HepG2 (cell line): ENCODE results near the gene KIRREL3. TPM values are rescaled to one million over a fixed set of nuclear protein-coding genes. Genes with fewer than 3 reads are reported as not detected.

ENCODE experiments used
- ATAC-seq: fragments of 200-7000 bp; cut with Tn5 transposase; 3 replicates; pipeline ENCODE4 v1.9.1; 2020; ENCODE audit warnings: mild to moderate bottlenecking, moderate library complexity
- BruUV-seq: library from RNA; stranded (reverse); fragments of 400-500 nt; replicated peaks from 2 replicates; lab custom pipeline; 2021; lab: Mats Ljungman, UMichigan
- CTCF ChIA-PET: fragments of 300-600 bp; formaldehyde crosslinking; extraction: SDS; loops from one replicate; lab custom pipeline; 2021; ENCODE audit warnings: low total read pairs, inconsistent platforms, low intra/inter-chr PET ratio; lab: Yijun Ruan, JAX
- POLR2A ChIA-PET: fragments of 350-600 bp; sonication (Branson Sonifier 250); formaldehyde crosslinking; loops from one replicate; lab custom pipeline; 2020; ENCODE audit warnings: antibody characterized with exemption, inconsistent platforms; lab: Yijun Ruan, JAX
- DNase-seq: peaks from one replicate; pipeline ENCODE4 v3.0.0-alpha.2; 2015; ENCODE audit warnings: low spot score
- FAIRE-seq: peaks from 3 replicates; lab custom pipeline; 2011; peaks lifted over from hg19 to GRCh38; lab: Jason Lieb, UNC
- H2AFZ ChIP-seq: one replicate; pipeline ENCODE4 v1.6.1; 2011; ENCODE audit warnings: low read length, inconsistent platforms
- H3K27ac ChIP-seq: fragments of 300-600 bp; 3 replicates; pipeline ENCODE4 v1.8.0; 2011; ENCODE audit warnings: mixed run types, mild to moderate bottlenecking, mixed read lengths, low read length, inconsistent platforms; ENCODE audit not compliant: insufficient read depth; ENCODE audit errors: extremely low read length
- H3K27me3 ChIP-seq, 2 experiments: fragments of 200-600 bp in 1 of 2; 2 replicates in 1 of 2; 3 replicates in 1 of 2; pipeline versions ENCODE4 v1.6.0 to v1.8.0; 2011; ENCODE audit warnings: low read length in 2 of 2, mild to moderate bottlenecking in 2 of 2, moderate library complexity in 2 of 2, inconsistent platforms in 1 of 2; ENCODE audit not compliant: insufficient read depth in 2 of 2, control insufficient read depth in 1 of 2
- H3K36me3 ChIP-seq, 2 experiments: fragments of 200-600 bp in 1 of 2; replicated peaks in 1 of 2; 2 replicates in 1 of 2; 3 replicates in 1 of 2; pipeline versions ENCODE4 v1.5.1 to v1.8.0; 2011; ENCODE audit warnings: low read length in 2 of 2, inconsistent platforms in 1 of 2; ENCODE audit not compliant: insufficient read depth in 2 of 2, control insufficient read depth in 1 of 2
- H3K4me1 ChIP-seq: 2 replicates; pipeline ENCODE4 v1.5.1; 2012; ENCODE audit warnings: low read length, inconsistent platforms; ENCODE audit not compliant: insufficient read depth
- H3K4me2 ChIP-seq: 2 replicates; pipeline ENCODE4 v1.6.0; 2011; ENCODE audit warnings: low read depth, low read length, inconsistent platforms
- H3K4me3 ChIP-seq, 3 experiments: fragments of 200-600 bp in 1 of 3; sonication (generic), shearing (Covaris generic) in 1 of 3; replicated peaks in 1 of 3; 2 replicates each; pipeline ENCODE4 v1.5.1; 2011 to 2016; ENCODE audit warnings: low read length in 3 of 3, inconsistent platforms in 2 of 3, low read depth in 2 of 3, mild to moderate bottlenecking in 2 of 3, control low read depth in 1 of 3, mixed read lengths in 1 of 3; ENCODE audit not compliant: insufficient read depth in 1 of 3
- H3K79me2 ChIP-seq: one replicate; pipeline ENCODE4 v1.6.1; 2011; ENCODE audit warnings: low read length, inconsistent platforms; ENCODE audit not compliant: insufficient read depth
- H3K9ac ChIP-seq: 2 replicates; pipeline ENCODE4 v1.6.0; 2011; ENCODE audit warnings: mild to moderate bottlenecking, low read depth, low read length, inconsistent platforms; ENCODE audit not compliant: insufficient read depth
- H3K9me3 ChIP-seq: 2 replicates; pipeline ENCODE4 v1.5.1; 2012; ENCODE audit warnings: mild to moderate bottlenecking, low read length
- H4K20me1 ChIP-seq: 2 replicates; pipeline ENCODE4 v1.6.0; 2011; ENCODE audit warnings: inconsistent platforms, mild to moderate bottlenecking, low read length, moderate library complexity; ENCODE audit not compliant: insufficient read depth
- AGO1 ChIP-seq: fragments of 200-400 bp; formaldehyde crosslinking; IDR thresholded peaks from 2 replicates; pipeline ENCODE4 v1.6.1; 2017; ENCODE audit warnings: mild to moderate bottlenecking, low read depth, low read length, moderate library complexity; ENCODE audit not compliant: poor library complexity, severe bottlenecking
- FOSL1 ChIP-seq: sonication (generic); formaldehyde crosslinking; IDR thresholded peaks from 2 replicates; pipeline ENCODE4 v1.9.0; 2021; ENCODE audit warnings: missing genetic modification reagents, borderline replicate concordance
- HES4 ChIP-seq: sonication (generic); formaldehyde crosslinking; IDR thresholded peaks from 2 replicates; pipeline ENCODE4 v1.9.0; 2021; ENCODE audit warnings: mild to moderate bottlenecking, missing genetic modification reagents, borderline replicate concordance
- NCOA1 ChIP-seq: sonication (generic); formaldehyde crosslinking; IDR thresholded peaks from 2 replicates; pipeline ENCODE4 v1.9.0; 2021; ENCODE audit warnings: missing genetic modification reagents
- SIN3B ChIP-seq: fragments of 150-350 bp; IDR thresholded peaks from 2 replicates; pipeline ENCODE4 v1.6.1; 2014; ENCODE audit warnings: low read length
- TBX2 ChIP-seq: sonication (generic); formaldehyde crosslinking; IDR thresholded peaks from 2 replicates; pipeline ENCODE4 v1.5.0; 2020; ENCODE audit warnings: missing genetic modification reagents, mild to moderate bottlenecking, borderline replicate concordance
- ZNF253 ChIP-seq: sonication (generic); formaldehyde crosslinking; IDR thresholded peaks from 2 replicates; pipeline ENCODE4 v1.8.0; 2022; ENCODE audit warnings: mild to moderate bottlenecking, missing genetic modification reagents, borderline replicate concordance
- ZSCAN9 ChIP-seq: IDR thresholded peaks from 2 replicates; pipeline ENCODE4 v1.6.1; 2016; ENCODE audit warnings: borderline replicate concordance
- WGBS: methylation state at CpG from one replicate; pipeline ENCODE4 v1.1.6; 2017; ENCODE audit warnings: low lambda C conversion rate; 5-methylcytosine and 5-hydroxymethylcytosine counted together
- in situ Hi-C: cut with HindIII; loops from 2 replicates; pipeline ENCODE4 v1.10.0; 2017; ENCODE audit warnings: low pct_unique_long_range_greater_than_20kb; ENCODE audit not compliant: extremely low pct_ligation_motif_present
- intact Hi-C: fragments of 100-400 bp; cut with micrococcal nuclease; formaldehyde crosslinking; loops from one replicate; pipeline ENCODE4 v1.10.0; 2022; ENCODE audit not compliant: unreplicated experiment
- polyA plus RNA-seq, 8 experiments: library from polyadenylated mRNA; depleted of rRNA in 3 of 8; stranded (reverse) in 7 of 8; unstranded in 1 of 8; fragments of >200 nt; fragmentation: Illumina TruSeq in 4 of 8; extraction: Trizol in 4 of 8; gene quantifications; 2 replicates each; pipeline versions ENCODE4 v1.2.1 to v1.2.3, GENCODE V29; 2011 to 2016; ENCODE audit warnings: low read depth in 4 of 8, missing spikeins in 1 of 8, mixed read lengths in 1 of 8; ENCODE audit not compliant: insufficient read depth in 1 of 8
- total RNA-seq, 5 experiments: library from RNA; depleted of rRNA; stranded (reverse); fragments of >200 nt; fragmentation: Illumina TruSeq; extraction: Trizol; gene quantifications; 2 replicates each; pipeline ENCODE4 v1.2.3, GENCODE V29; 2016; ENCODE audit warnings: low read depth in 1 of 5
- TF ChIP-seq, protein P1 (sequence below): sonication (generic); formaldehyde crosslinking; IDR thresholded peaks from 2 replicates; pipeline ENCODE4 v1.4.0; 2020; ENCODE audit warnings: missing genetic modification reagents; ENCODE audit errors: not compliant biosample characterization
- TF ChIP-seq, protein P2 (sequence below): sonication (generic); formaldehyde crosslinking; IDR thresholded peaks from 2 replicates; pipeline ENCODE4 v1.5.0; 2020; ENCODE audit warnings: missing genetic modification reagents
- TF ChIP-seq, protein P3 (sequence below): sonication (generic); formaldehyde crosslinking; IDR thresholded peaks from 2 replicates; pipeline ENCODE4 v1.4.0; 2020; ENCODE audit warnings: missing genetic modification reagents, borderline replicate concordance

Gene KIRREL3
- total and polyA plus RNA-seq, 2 of the 13 experiments (the other 11 are each of a cell fraction or from before 2014, with no cell fraction given): not detected

DNA sequence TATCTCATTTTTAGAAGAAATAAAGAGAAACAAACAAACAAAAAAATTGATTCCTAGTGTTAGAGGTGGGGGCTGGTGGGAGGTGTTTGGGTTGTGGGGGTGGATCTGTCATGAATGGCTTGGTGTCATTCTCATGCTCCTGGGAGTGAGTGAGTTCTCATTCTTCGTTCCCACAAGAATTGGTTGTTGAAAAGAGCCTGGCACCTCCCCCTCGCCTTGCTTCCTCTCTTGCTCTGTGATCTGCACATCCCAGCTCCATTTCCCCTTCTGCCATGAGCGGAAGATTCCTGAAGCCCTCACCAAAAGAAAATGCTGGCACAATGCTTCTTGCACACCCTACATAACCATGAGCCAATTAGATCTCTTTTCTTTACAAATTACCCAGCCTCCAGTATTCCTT is 367.2 kb downstream of the KIRREL3 start:
- Histone ChIP-seq H3K36me3 (no peaks in the 10 kb centered on the region), H2AFZ (no peak overlapping the region), H3K4me3 (no peak overlapping the region), H3K27ac (no peak overlapping the region), H3K4me1 (peaks cover 7% of the 10 kb centered on the region), H3K27me3 (peaks cover 0 to 6% of the 10 kb centered on the region in 2 experiments; a peak in 3 of 5 replicates), H4K20me1 (no peaks in the 10 kb centered on the region), H3K4me2 (no peak overlapping the region), H3K9me3 (no peaks in the 10 kb centered on the region), H3K9ac (no peak overlapping the region), H3K79me2 (no peaks in the 10 kb centered on the region)
- WGBS: 16% methylated on average over 3 of the region's 3 CpGs
- TF ChIP-seq NCOA1 (CRISPR knock-in tag) (no peak), ZSCAN9 (CRISPR knock-in tag) (no peak), FOSL1 (CRISPR knock-in tag) (no peak), SIN3B (no peak), AGO1 (no peak), TBX2 (CRISPR knock-in tag) (no peak), ZNF253 (CRISPR knock-in tag) (no peak), HES4 (no peak)
- TF ChIP-seq, protein P1, sequence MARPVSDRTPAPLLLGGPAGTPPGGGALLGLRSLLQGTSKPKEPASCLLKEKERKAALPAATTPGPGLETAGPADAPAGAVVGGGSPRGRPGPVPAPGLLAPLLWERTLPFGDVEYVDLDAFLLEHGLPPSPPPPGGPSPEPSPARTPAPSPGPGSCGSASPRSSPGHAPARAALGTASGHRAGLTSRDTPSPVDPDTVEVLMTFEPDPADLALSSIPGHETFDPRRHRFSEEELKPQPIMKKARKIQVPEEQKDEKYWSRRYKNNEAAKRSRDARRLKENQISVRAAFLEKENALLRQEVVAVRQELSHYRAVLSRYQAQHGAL: no peak
- TF ChIP-seq, protein P2, sequence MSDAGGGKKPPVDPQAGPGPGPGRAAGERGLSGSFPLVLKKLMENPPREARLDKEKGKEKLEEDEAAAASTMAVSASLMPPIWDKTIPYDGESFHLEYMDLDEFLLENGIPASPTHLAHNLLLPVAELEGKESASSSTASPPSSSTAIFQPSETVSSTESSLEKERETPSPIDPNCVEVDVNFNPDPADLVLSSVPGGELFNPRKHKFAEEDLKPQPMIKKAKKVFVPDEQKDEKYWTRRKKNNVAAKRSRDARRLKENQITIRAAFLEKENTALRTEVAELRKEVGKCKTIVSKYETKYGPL (CRISPR knock-in tag): no peak
- TF ChIP-seq, protein P3, sequence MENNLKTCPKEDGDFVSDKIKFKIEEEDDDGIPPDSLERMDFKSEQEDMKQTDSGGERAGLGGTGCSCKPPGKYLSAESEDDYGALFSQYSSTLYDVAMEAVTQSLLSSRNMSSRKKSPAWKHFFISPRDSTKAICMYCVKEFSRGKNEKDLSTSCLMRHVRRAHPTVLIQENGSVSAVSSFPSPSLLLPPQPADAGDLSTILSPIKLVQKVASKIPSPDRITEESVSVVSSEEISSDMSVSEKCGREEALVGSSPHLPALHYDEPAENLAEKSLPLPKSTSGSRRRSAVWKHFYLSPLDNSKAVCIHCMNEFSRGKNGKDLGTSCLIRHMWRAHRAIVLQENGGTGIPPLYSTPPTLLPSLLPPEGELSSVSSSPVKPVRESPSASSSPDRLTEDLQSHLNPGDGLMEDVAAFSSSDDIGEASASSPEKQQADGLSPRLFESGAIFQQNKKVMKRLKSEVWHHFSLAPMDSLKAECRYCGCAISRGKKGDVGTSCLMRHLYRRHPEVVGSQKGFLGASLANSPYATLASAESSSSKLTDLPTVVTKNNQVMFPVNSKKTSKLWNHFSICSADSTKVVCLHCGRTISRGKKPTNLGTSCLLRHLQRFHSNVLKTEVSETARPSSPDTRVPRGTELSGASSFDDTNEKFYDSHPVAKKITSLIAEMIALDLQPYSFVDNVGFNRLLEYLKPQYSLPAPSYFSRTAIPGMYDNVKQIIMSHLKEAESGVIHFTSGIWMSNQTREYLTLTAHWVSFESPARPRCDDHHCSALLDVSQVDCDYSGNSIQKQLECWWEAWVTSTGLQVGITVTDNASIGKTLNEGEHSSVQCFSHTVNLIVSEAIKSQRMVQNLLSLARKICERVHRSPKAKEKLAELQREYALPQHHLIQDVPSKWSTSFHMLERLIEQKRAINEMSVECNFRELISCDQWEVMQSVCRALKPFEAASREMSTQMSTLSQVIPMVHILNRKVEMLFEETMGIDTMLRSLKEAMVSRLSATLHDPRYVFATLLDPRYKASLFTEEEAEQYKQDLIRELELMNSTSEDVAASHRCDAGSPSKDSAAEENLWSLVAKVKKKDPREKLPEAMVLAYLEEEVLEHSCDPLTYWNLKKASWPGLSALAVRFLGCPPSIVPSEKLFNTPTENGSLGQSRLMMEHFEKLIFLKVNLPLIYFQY: no peak
- BruUV-seq: no TSS peak
- DNase-seq: no peak
- CTCF ChIA-PET: no interaction called here
- POLR2A ChIA-PET: no interaction called here
- no peak for FAIRE-seq
- in situ Hi-C loops (no loop called here), intact Hi-C loops (no loop called here)
- no peak for ATAC-seq
